Breast epithelium (tissue), 3 donors: ENCODE measurements around the gene DUXB.

Experiments used
- POLR2A ChIP-seq: fragments of 450-650 bp; IDR thresholded peaks from one replicate; pipeline ENCODE4 v1.6.1; 2016; ENCODE audit warnings: antibody characterized with exemption, mild to moderate bottlenecking, moderate library complexity
- POLR2AphosphoS5 ChIP-seq, 3 donors: sonication (generic); formaldehyde crosslinking; IDR thresholded peaks; one replicate each; pipeline ENCODE4 v1.6.1; 2017; ENCODE audit warnings: antibody characterized with exemption in 3 of 3

- no peak for TF ChIP-seq POLR2A
- TF ChIP-seq POLR2AphosphoS5 (IDR thresholded peaks at IDR 0.05): no peak
Observed at GRCh38 chr16:75682308-75682707, 19.0 kb downstream of the DUXB start.
